NCI-H345 treated with DMSO at 0.1 percent for 48 hours (cell line): Measurements from ENCODE around the gene TEX2.
"Not testable (repeated sequence)": the region's sequence is repeated elsewhere in the genome, so short reads cannot be mapped to it uniquely, and the experiment has no call there.

Experiments
- DNase-seq: peaks from one replicate; lab custom pipeline; 2025; ENCODE audit not compliant: unreplicated experiment; lab: John Stamatoyannopoulos, UW

TEX2 gene

GRCh38 chr17:64185101-64185500 lies 78.0 kb downstream of the TEX2 start:
- no peak for DNase-seq

GRCh38 chr17:64183815-64184214 lies 79.2 kb downstream of the TEX2 start:
- no peak for DNase-seq

- no peak for DNase-seq
These were observed 80.6 kb downstream of the TEX2 start for GRCh38 chr17:64182325-64183012.

- DNase-seq: no peak
These were observed 82.7 kb downstream of the TEX2 start for GRCh38 chr17:64180089-64181073.

GRCh38 chr17:64179024-64179423 lies 84.0 kb downstream of the TEX2 start:
- DNase-seq: not testable (repeated sequence)

GRCh38 chr17:64178011-64178825 lies 84.8 kb downstream of the TEX2 start:
- DNase-seq: no peak

- DNase-seq: no peak
These were observed 85.6 kb downstream of the TEX2 start for GRCh38 chr17:64177311-64178010.

- no peak for DNase-seq
These were observed 86.5 kb downstream of the TEX2 start for GRCh38 chr17:64176556-64176955.

GRCh38 chr17:64174686-64175456 lies 88.2 kb downstream of the TEX2 start:
- DNase-seq: no peak

GRCh38 chr17:64173646-64174045 lies 89.4 kb downstream of the TEX2 start:
- DNase-seq: no peak

- DNase-seq: no peak
These were observed 90.5 kb downstream of the TEX2 start for GRCh38 chr17:64172510-64172909.

- DNase-seq: no peak
These were observed 92.0 kb downstream of the TEX2 start for GRCh38 chr17:64171041-64171440.

GRCh38 chr17:64170286-64170685 lies 92.8 kb downstream of the TEX2 start:
- DNase-seq: no peak

- DNase-seq: not testable (repeated sequence)
These were observed 95.4 kb downstream of the TEX2 start for GRCh38 chr17:64167666-64168065.

GRCh38 chr17:64166876-64167275 lies 96.2 kb downstream of the TEX2 start:
- no peak for DNase-seq

GRCh38 chr17:64165347-64165746 lies 97.7 kb downstream of the TEX2 start:
- DNase-seq: no peak

GRCh38 chr17:64164596-64165285 lies 98.3 kb downstream of the TEX2 start:
- DNase-seq: no peak

- no peak for DNase-seq
These were observed 99.6 kb downstream of the TEX2 start for GRCh38 chr17:64163468-64163867.

GRCh38 chr17:64162554-64162953 lies 100.5 kb downstream of the TEX2 start:
- no peak for DNase-seq
